Measurements from ENCODE around the gene EIF4G3.

DNA sequence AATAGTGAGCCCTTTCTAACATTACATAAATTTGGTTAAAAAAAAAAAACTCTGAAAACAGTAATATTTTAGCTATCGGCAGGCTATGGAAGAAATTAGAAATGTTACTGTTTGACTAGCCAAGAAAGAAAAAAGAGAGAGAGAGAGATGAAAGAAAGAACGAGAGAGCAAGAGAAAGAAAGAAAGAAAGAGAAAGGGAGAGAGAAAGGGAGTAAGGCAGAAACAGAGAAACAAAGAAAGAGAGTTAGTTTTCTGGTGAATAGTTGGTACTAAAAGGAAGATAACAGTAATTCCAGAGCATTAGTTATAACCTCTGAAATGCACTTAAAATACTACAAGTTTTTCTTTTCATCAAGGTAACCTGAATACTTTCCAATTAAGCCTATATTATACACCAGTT, 229.3 kb downstream of the EIF4G3 start:
- TF ChIP-seq, protein P1, sequence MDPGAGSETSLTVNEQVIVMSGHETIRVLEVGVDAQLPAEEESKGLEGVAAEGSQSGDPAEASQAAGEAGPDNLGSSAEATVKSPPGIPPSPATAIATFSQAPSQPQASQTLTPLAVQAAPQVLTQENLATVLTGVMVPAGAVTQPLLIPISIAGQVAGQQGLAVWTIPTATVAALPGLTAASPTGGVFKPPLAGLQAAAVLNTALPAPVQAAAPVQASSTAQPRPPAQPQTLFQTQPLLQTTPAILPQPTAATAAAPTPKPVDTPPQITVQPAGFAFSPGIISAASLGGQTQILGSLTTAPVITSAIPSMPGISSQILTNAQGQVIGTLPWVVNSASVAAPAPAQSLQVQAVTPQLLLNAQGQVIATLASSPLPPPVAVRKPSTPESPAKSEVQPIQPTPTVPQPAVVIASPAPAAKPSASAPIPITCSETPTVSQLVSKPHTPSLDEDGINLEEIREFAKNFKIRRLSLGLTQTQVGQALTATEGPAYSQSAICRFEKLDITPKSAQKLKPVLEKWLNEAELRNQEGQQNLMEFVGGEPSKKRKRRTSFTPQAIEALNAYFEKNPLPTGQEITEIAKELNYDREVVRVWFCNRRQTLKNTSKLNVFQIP (CRISPR knock-in tag; IDR thresholded peaks at IDR 0.05; ENCODE audit: borderline replicate concordance, low read depth) = no peak
- no peak for TF ChIP-seq ZFP30 (CRISPR knock-in tag; IDR thresholded peaks at IDR 0.05)
